D341Med (cell line): ENCODE measurements around the gene PHGDH.

ENCODE experiments used
- DNase-seq: peaks from one replicate; pipeline ENCODE4 v3.0.0; 2012; ENCODE audit warnings: low spot score

The PHGDH gene

DNA sequence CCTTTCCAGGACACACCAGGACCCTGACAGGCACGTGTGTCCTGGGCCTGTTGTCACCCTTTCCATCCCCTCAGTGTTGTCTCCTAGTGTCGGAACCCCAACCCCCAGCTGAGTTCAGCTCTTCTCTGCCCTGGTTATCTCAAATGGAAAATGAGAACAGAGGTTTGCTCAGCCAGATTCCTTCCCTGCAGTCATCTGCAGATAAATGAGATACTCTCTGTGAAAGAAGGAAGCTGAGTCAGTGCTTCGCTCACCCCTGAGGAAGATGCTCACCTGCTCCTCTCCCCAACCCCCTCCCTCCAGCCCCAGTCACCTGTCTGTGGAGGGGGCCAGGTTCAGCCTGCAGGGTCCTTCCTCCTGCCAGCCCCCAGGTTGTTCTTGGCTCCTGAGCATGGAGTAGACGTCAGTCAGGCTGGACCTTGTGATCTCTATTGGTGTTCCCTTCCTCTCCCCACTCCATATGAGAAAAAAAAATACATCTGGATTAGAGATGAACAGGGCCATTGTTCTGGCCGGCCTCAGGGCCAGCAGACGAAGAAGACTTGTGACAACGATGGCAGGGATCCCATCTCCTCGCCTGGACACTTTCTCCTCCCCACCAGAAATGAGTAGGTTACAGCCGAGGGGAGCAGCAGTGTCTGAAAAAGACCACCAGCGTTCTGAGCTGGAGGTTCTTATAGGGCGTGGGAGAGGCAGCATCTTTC is 20.9 kb downstream of the PHGDH start:
- no peak for DNase-seq

DNA sequence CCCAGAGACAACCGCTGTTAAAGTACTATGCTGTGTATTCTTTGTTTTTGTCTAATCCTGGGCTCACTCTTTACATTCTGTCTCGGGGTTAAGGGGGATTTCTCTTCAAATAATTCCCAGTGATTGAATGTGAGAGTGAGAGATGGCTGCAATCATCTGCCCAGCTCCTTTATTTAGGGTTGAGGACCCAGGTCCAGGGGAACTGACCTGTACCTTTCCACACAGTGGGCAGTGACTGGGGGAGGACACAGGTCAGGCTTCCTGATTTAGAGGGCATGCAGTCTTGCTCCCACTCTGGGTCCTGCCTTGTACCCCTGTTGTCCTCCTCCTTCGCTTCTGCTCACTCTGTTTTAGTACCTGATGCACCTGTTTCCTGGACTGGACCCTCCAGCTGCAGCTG is 22.0 kb downstream of the PHGDH start:
- DNase-seq, result no peak

DNA sequence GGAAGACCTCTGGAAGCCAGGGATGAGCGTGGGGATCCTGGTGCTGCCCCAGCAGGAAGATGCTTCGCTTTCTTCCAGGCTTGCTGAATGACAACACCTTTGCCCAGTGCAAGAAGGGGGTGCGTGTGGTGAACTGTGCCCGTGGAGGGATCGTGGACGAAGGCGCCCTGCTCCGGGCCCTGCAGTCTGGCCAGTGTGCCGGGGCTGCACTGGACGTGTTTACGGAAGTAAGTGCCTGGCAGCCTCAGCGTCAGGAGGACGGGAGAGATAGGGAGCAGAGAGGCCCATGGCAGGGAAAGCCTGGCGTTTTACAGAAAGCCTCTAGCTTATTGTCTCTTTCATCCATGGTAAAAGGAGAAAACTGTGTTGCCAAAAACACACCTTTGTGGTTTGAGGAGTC is 23.5 kb downstream of the PHGDH start:
- DNase-seq, result no peak

DNA sequence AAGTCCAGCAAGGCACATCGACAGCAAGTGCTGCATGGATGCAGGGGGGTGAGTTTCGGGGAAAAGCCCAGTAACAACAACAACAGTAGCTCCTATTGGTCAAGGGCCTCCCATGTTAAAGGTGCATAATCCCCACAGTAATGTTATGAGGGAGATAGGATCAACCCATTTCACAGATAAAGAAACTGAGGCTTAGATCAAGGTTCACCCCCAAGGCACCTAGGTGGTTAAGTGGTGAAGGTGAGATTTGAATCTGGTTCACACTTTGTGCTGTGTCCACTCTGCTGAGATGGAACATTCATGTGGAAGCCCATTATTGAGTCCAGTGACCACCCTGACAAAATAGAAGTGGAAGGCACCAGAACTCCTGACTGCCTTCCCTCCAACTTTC is 24.9 kb downstream of the PHGDH start:
- DNase-seq, result no peak

DNA sequence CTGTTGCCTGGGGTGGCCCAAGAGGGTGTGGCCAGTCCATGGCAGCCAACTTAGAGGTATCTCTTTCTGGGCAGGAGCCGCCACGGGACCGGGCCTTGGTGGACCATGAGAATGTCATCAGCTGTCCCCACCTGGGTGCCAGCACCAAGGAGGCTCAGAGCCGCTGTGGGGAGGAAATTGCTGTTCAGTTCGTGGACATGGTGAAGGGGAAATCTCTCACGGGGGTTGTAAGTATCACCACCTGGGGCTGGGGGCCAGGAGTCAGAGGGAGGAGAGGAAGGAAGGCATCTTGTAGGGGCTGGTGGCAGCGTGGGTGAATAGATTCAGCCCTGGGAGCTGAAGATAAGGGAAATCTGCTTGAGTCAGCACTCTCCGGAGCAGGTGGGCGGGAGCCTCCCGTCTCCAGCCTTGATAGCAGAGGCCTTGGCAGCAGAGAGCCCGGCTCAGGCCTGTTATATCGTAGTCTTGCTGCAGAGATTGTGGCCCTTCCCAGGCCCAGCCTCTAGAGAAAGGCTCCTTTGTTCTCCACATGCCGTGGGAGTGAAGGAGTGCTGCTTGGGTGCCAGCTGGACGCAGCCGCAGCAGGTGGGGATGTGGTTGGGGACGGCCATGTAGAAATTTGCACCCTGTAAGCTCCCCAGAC is 25.4 kb downstream of the PHGDH start:
- no peak for DNase-seq

DNA sequence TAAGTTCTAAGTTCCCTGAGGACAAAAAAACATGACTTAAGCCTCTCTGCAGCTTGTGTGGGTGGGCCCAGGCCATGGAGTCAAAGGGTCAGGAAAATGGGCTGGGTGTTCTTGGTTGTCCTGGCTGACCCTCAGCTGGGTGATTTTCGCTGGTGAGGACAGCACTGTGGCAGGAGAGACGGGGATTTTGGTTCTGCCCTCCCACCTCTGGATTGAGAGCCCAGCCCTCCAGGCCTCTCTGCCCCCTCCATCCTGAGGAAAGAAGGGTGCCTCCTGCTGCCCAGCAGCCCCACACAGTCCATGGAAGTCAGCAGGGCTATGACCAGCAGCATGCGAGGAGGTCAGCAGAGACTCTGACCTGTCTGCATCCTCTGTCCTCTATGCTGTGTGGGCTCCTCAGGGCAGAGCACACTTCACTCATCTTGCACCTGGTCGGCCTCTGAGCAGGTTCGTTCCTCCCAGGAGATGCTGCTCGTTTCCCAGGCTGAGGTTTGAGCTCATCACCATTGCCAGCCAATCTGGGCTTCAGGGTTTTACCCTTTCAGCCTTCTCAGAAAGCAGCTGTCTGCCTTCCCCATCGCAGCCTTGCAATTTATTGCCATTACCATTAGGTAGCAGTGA is 26.5 kb downstream of the PHGDH start:
- DNase-seq, result no peak

DNA sequence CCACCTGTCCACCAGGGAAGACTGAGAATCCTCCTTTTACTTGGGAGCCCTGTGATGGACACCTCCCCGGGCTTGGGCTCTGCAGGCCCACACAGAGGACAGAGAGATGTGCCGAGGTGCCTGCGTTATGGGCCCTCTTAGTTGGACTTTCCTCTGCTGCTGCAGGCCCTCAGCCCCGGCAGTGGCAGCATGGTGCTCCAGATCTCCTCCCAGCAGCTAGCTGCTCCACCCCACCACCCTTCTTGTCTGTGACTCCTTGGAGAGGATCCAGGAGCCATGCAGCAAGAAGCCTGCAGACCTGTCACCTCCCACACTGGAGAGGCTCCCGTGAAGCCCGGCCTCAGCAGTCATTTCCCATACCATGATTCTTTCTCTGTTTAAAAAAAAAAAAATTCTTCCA is 27.4 kb downstream of the PHGDH start:
- no peak for DNase-seq

DNA sequence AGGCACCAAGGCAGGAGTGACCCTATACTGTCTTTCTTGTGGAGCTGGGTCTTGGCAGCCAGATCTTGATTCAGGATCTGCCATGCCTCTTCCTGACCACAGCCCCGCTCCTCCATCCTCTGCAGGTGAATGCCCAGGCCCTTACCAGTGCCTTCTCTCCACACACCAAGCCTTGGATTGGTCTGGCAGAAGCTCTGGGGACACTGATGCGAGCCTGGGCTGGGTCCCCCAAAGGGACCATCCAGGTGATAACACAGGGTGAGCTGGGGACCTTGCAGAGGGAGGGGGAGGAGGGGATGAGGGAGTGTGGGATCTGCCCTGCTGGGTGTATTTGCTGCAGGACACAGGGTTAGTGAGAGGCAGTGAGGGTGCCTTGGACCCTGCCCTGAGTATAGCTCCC is 28.5 kb downstream of the PHGDH start:
- no peak for DNase-seq

DNA sequence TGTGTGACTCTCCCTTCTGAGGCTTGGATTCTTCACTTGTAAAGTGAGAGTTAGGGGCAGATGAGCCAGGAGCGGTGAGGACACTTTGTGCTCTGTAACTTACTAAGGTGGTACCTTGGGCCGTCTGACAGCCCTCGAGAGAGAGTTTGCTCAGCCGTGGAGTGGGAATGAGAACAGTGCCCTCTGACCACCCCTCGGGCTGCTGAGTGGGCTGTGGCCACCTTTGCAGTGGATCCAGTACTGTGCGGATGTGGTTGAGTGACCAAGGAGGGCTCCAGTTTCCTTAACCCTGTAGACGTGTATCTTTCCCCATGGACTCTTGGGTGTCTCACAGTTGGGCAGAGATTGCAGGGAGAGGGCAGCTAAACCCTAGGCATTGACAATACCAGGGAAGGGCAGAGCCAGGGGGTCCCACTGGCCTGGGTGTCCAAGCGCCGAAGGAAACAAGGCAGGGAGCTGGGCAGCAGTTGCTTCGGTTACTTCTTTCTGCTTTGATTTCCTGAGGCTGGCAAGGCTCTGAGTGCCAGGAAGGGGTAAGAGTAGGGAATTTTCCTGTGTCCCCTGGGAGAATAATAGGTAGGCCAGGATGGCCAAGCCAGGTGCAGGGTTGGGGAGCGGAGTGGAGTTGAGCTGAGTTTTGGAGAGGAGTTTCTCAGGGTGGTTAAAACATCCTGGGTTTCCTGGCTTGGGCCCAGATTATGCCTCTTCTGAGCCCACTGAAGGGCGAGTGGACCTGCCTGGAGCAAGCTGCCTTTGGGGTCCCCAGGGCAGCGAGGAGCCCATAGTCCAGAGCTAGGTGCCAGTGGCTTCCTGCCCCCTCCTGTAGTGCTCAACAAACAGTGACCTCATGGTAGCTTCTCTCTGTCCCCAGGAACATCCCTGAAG is 29.4 kb downstream of the PHGDH start:
- DNase-seq, result no peak

DNA sequence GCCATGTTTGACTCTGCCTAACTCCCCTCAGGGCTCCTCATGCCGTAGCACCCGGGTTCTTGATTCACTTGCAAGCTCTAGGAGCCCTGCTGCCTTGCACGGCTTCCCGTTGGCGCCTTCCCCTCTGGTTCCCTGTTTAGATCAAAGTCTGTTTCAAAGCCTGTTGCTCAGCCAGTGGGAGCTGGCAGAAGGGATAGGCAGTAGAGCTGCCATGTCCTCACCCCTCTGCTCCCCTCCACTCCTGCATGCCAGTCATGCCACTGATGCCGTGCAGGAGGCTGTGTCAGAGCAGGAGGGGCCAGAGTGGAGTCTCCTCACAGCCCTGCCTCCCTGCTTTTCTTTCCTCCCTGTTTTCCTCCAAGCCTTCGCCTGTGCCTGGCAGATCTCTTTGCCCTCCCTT is 30.5 kb downstream of the PHGDH start:
- DNase-seq, result no peak

DNA sequence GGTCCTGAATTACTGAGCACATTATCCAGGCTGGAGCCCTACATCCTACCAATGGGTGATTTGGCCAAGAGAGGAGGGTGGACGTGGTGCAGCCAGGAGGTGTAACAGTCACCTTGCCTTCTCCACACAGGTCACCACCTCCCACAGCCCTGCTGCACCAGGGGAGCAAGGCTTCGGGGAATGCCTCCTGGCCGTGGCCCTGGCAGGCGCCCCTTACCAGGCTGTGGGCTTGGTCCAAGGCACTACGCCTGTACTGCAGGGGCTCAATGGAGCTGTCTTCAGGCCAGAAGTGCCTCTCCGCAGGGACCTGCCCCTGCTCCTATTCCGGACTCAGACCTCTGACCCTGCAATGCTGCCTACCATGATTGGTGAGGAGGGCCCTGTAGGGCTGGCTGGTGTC is 30.9 kb downstream of the PHGDH start:
- no peak for DNase-seq

DNA sequence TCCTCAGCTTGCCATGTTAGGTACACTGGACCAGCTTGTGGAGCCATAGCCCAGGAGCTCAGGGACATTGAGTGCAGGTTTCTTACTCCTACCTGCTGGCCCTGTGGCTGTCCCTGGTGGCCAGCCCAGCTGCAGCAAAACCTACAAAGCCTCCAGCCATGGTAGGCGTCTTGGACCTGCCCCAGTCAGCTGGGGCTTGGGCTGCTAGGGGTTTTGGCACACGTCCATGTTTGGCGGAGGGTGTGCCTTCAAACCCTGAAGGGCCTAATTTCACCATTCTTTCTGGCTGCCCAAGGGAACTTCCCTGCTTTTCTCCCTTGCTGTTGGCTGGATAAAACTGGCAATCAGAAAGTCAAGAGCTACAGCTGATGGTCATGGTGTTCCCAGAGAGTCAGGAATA is 31.6 kb downstream of the PHGDH start:
- no peak for DNase-seq

DNA sequence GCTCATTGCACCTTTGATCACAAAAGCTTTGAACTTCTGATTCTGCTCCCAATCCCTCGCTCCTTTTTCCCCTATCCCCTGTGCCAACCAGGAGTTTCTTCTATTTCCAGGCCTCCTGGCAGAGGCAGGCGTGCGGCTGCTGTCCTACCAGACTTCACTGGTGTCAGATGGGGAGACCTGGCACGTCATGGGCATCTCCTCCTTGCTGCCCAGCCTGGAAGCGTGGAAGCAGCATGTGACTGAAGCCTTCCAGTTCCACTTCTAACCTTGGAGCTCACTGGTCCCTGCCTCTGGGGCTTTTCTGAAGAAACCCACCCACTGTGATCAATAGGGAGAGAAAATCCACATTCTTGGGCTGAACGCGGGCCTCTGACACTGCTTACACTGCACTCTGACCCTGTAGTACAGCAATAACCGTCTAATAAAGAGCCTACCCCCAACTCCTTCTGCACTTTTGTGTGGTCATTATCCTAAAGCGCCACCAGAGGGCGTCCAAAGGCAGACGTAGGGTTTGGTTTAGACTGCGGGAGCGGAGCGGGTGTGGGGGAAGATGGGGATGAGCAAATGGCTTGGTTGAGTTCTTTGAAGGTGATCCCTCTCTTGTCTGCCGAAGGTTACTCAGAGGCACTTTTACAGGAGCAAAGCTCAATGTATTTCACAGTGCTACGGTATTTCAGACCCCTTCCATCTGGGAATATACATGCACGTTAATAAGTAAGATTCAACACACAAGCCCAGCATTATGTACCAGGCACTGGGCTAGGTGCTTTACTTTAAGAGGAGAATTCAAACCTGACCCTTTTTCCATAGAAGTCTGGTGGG is 32.3 kb downstream of the PHGDH start:
- DNase-seq, result peak; percentile 80

DNA sequence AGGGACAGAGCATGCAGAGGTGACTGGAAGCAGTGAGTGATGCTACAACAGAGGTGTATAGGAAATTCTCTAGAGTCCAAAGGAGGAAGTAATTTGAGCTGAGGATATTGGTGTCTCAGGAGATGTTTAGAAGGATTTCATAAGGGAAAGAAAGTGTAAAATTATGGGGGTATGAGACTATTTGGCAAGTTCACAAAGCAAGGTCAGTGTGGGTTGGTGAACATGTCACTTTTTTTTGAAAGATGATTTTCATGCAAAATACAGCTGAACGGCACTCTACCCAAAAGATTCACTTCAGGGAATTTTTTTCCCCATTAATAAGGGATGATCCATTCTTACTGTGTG is 32.8 kb downstream of the PHGDH start:
- no peak for DNase-seq

DNA sequence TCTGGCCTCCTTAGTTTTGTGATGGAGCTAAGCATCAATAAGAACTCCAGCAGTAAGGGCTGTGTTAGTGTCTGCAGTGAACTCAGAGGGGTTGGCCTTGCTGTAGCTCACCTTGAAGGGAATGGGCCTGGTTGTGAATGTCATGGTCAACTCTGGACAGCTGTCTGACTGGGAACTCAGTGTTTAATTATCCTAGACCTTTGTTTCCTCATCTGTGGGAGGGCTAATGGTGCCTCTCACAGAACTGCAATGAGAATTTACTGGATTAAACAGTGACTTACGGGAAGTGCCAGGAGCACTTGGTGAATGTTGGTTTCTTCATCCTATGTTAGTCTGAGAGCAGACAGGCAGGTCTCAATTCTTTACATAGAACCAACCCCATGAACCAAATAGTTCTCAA is 33.3 kb downstream of the PHGDH start:
- DNase-seq, result no peak

DNA sequence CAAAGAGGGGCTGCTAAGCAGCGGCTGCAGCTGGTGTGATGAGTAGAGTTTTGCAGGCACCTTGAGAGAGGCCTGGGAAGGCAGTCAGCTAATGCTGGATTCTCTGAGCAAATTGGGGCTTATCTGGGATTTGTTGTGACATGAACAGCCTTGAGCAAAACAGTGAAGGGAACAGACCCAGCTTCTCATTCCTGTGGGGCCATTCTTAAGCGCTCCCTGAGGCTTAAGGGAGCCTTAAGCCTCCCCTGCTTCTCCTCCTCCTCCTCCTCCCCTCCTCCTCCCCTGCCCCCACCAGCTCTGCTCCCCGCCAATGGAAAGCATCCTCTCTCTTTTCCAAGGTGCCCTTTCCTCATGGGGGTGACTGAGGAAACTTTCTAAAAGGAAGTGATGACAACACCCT is 35.7 kb downstream of the PHGDH start:
- peak; percentile 57 for DNase-seq

DNA sequence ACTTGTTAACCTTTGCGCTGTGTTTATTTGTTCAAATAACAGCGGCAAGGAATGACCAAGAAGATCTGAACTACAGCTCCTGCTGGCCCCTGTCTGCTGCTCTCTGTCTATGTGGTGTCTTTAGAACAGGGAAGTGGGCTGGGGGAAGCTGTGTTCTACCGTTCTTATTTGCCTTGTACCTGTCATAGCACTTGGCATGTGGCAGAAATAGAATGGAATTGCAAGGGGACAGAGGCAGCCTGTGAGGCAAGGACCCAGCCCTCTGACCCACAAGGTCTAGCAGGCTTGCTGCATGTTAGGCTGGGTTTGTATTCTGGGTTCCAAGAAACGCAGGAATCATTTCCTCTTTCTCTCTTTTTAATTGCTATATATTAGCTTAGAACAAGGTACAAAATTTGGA is 36.3 kb downstream of the PHGDH start:
- DNase-seq, result no peak

DNA sequence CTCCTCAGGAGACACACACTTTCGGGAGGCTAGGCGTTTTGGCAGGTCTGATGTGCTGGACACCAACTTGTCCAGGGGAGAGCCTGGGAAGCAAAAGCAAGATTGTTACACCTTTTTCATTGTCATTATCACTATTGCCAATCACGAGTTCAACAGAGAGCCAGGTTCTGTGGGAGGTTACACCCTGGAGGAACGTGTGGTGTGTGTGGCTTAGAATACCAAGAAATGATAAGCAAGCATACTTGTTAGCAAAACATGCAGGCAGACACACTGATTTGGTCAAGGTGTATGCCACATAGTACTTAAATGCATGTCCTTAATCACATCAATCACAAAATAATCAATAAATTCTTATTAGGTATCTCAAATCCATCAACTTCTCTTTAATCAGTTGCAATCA is 40.9 kb downstream of the PHGDH start:
- no peak for DNase-seq

DNA sequence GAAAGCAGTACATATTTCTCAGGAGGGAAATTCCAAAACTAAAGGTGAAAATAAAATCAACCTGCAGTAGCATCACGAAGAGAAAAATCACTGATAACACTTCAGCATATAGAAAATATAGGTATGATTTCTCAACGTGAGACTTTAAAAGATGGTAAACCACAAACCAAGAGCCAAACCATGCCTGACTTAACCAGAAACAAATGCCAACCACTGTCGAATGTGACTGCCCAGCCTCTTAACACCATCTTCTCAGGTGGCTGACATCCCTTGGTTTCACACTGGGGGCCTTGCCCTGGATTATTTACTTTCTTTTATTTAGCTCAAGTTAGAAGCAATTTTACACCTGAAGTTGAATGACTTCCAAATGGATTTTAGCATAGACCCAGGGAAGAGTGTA is 46.9 kb downstream of the PHGDH start:
- no peak for DNase-seq

DNA sequence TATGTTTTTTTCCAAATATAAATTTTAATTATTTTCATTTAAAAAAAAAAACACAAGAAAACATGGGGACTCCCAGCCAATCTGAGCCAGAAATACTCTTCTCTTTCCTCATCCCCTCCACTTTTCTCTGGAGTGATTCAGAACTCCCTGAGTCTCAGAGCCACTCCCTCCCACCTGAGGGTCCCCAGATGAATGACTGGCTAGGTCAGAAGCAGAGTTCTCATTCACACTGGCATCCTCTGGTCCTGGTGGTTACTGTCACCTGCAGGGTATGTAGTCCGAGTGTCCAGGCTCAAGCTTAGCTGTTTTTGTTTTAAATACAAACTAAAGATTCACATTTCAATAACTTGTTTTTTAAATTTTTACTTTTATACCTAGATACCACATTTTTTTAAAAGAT is 50.7 kb downstream of the PHGDH start:
- no peak for DNase-seq

DNA sequence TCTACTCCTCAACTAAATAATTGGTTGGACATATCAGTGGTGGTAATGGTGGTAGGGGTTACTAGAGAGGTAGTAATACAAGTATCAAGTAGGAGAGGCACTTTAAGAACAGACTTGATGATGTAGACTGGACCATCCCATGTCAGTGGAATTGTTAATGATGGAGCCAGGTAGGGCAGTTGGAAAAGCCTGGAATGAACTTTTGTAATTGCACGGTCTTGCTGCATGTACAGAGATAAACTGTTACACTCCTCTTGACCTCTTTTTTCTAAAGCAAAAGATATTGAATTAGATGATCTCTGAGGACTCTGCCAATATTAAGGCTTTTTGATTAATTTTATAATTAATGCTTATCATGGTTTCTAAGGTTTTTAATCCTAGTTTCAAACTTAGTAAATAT is 51.2 kb downstream of the PHGDH start:
- DNase-seq, result no peak

DNA sequence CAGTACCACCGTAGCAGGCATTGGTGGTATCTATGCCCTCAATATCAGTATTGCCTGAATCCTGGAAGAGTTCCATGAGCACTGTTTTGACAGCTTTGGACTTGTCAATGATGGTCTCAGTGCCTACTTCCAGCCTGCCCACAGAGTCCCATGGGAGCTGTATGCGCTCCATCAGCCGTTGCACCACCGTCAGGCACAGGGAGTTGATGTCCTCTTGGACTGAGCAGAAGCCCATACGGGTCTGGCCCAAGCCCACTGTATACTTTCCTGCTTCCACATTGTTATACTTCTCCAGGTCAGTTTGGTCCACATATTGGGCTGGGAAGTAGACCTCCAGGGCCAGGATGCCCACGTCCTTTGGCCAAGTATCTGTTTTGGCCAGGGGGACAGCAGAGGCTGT is 52.5 kb downstream of the PHGDH start:
- DNase-seq, result no peak
